ENCODE measurements around the gene FAM107B. TPM values are rescaled to one million over a fixed set of nuclear protein-coding genes. Genes with fewer than 3 reads are reported as not detected.

FAM107B gene
- total RNA-seq, 1 donor from 2014 or later, result 13.6 TPM

- H3K27me3 ChIP-seq (ENCODE audit: control insufficient read depth in 3 of 3, insufficient read depth in 3 of 3, low read length in 3 of 3), result no peaks in the 10 kb centered on the region
- no peaks in the 10 kb centered on the region for H3K9me3 ChIP-seq (ENCODE audit: control insufficient read depth in 3 of 3, low read length in 3 of 3)
- no peaks in the 10 kb centered on the region for H3K4me1 ChIP-seq (ENCODE audit: control insufficient read depth in 3 of 3, insufficient read depth in 3 of 3, low read length in 3 of 3)
- no peak overlapping the region for H3K4me3 ChIP-seq (ENCODE audit: low read length in 3 of 3)
- H3K27ac ChIP-seq (ENCODE audit: low read depth, low read length), result no peak overlapping the region
- H3K36me3 ChIP-seq (ENCODE audit: control insufficient read depth in 3 of 3, insufficient read depth in 3 of 3, low read length in 3 of 3), result peaks cover 0 to 2% (median 0%) of the 10 kb centered on the region in 3 donors
- H3K9ac ChIP-seq (ENCODE audit: low read depth in 1 of 3, low read length in 3 of 3), result no peak overlapping the region
These were observed 246.8 kb downstream of the FAM107B start for GRCh38 chr10:14527915-14528314.

- H3K36me3 ChIP-seq (ENCODE audit: control insufficient read depth in 3 of 3, insufficient read depth in 3 of 3, low read length in 3 of 3), result peaks cover 0 to 2% (median 0%) of the 10 kb centered on the region in 3 donors
- H3K9ac ChIP-seq (ENCODE audit: low read depth in 1 of 3, low read length in 3 of 3), result no peak overlapping the region
- H3K27me3 ChIP-seq (ENCODE audit: control insufficient read depth in 3 of 3, insufficient read depth in 3 of 3, low read length in 3 of 3), result no peaks in the 10 kb centered on the region
- H3K4me3 ChIP-seq (ENCODE audit: low read length in 3 of 3), result no peak overlapping the region
- H3K4me1 ChIP-seq (ENCODE audit: control insufficient read depth in 3 of 3, insufficient read depth in 3 of 3, low read length in 3 of 3), result no peaks in the 10 kb centered on the region
- H3K9me3 ChIP-seq (ENCODE audit: control insufficient read depth in 3 of 3, low read length in 3 of 3), result no peaks in the 10 kb centered on the region
- no peak overlapping the region for H3K27ac ChIP-seq (ENCODE audit: low read depth, low read length)
These were observed 247.4 kb downstream of the FAM107B start for GRCh38 chr10:14527134-14527844.

- Histone ChIP-seq H3K27ac (ENCODE audit: low read depth, low read length) (no peak overlapping the region), H3K9ac (ENCODE audit: low read depth in 1 of 3, low read length in 3 of 3) (no peak overlapping the region), H3K27me3 (ENCODE audit: control insufficient read depth in 3 of 3, insufficient read depth in 3 of 3, low read length in 3 of 3) (no peaks in the 10 kb centered on the region), H3K36me3 (ENCODE audit: control insufficient read depth in 3 of 3, insufficient read depth in 3 of 3, low read length in 3 of 3) (peaks cover 0 to 2% (median 2%) of the 10 kb centered on the region in 3 donors), H3K4me3 (ENCODE audit: low read length in 3 of 3) (no peak overlapping the region), H3K9me3 (ENCODE audit: control insufficient read depth in 3 of 3, low read length in 3 of 3) (no peaks in the 10 kb centered on the region), H3K4me1 (ENCODE audit: control insufficient read depth in 3 of 3, insufficient read depth in 3 of 3, low read length in 3 of 3) (no peaks in the 10 kb centered on the region)
These were observed 248.4 kb downstream of the FAM107B start for GRCh38 chr10:14526326-14526725.

GRCh38 chr10:14524691-14525324 is 249.9 kb downstream of the FAM107B start:
- no peaks in the 10 kb centered on the region for H3K9me3 ChIP-seq (ENCODE audit: control insufficient read depth in 3 of 3, low read length in 3 of 3)
- no peaks in the 10 kb centered on the region for H3K4me1 ChIP-seq (ENCODE audit: control insufficient read depth in 3 of 3, insufficient read depth in 3 of 3, low read length in 3 of 3)
- H3K4me3 ChIP-seq (ENCODE audit: low read length in 3 of 3), result no peak overlapping the region
- no peak overlapping the region for H3K9ac ChIP-seq (ENCODE audit: low read depth in 1 of 3, low read length in 3 of 3)
- H3K27ac ChIP-seq (ENCODE audit: low read depth, low read length), result no peak overlapping the region
- no peaks in the 10 kb centered on the region for H3K27me3 ChIP-seq (ENCODE audit: control insufficient read depth in 3 of 3, insufficient read depth in 3 of 3, low read length in 3 of 3)
- peaks cover 1 to 8% (median 2%) of the 10 kb centered on the region in 3 donors for H3K36me3 ChIP-seq (ENCODE audit: control insufficient read depth in 3 of 3, insufficient read depth in 3 of 3, low read length in 3 of 3)

- Histone ChIP-seq H3K9ac (ENCODE audit: low read depth in 1 of 3, low read length in 3 of 3) (no peak overlapping the region), H3K27ac (ENCODE audit: low read depth, low read length) (no peak overlapping the region), H3K4me3 (ENCODE audit: low read length in 3 of 3) (no peak overlapping the region), H3K36me3 (ENCODE audit: control insufficient read depth in 3 of 3, insufficient read depth in 3 of 3, low read length in 3 of 3) (peaks cover 2 to 8% (median 4%) of the 10 kb centered on the region in 3 donors), H3K27me3 (ENCODE audit: control insufficient read depth in 3 of 3, insufficient read depth in 3 of 3, low read length in 3 of 3) (no peaks in the 10 kb centered on the region), H3K4me1 (ENCODE audit: control insufficient read depth in 3 of 3, insufficient read depth in 3 of 3, low read length in 3 of 3) (no peaks in the 10 kb centered on the region), H3K9me3 (ENCODE audit: control insufficient read depth in 3 of 3, low read length in 3 of 3) (no peaks in the 10 kb centered on the region)
These were observed 251.4 kb downstream of the FAM107B start for GRCh38 chr10:14523286-14523685.

- no peaks in the 10 kb centered on the region for H3K4me1 ChIP-seq (ENCODE audit: control insufficient read depth in 3 of 3, insufficient read depth in 3 of 3, low read length in 3 of 3)
- H3K9me3 ChIP-seq (ENCODE audit: control insufficient read depth in 3 of 3, low read length in 3 of 3), result no peaks in the 10 kb centered on the region
- H3K36me3 ChIP-seq (ENCODE audit: control insufficient read depth in 3 of 3, insufficient read depth in 3 of 3, low read length in 3 of 3), result peaks cover 2 to 8% (median 4%) of the 10 kb centered on the region in 3 donors
- H3K4me3 ChIP-seq (ENCODE audit: low read length in 3 of 3), result no peak overlapping the region
- no peak overlapping the region for H3K27ac ChIP-seq (ENCODE audit: low read depth, low read length)
- H3K9ac ChIP-seq (ENCODE audit: low read depth in 1 of 3, low read length in 3 of 3), result no peak overlapping the region
- H3K27me3 ChIP-seq (ENCODE audit: control insufficient read depth in 3 of 3, insufficient read depth in 3 of 3, low read length in 3 of 3), result no peaks in the 10 kb centered on the region
These were observed 254.9 kb downstream of the FAM107B start for GRCh38 chr10:14519785-14520184.

GRCh38 chr10:14518149-14518548 is 256.5 kb downstream of the FAM107B start:
- no peak overlapping the region for H3K9ac ChIP-seq (ENCODE audit: low read depth in 1 of 3, low read length in 3 of 3)
- H3K36me3 ChIP-seq (ENCODE audit: control insufficient read depth in 3 of 3, insufficient read depth in 3 of 3, low read length in 3 of 3), result peaks cover 0 to 8% (median 4%) of the 10 kb centered on the region in 3 donors
- H3K27me3 ChIP-seq (ENCODE audit: control insufficient read depth in 3 of 3, insufficient read depth in 3 of 3, low read length in 3 of 3), result no peaks in the 10 kb centered on the region
- no peaks in the 10 kb centered on the region for H3K9me3 ChIP-seq (ENCODE audit: control insufficient read depth in 3 of 3, low read length in 3 of 3)
- H3K4me3 ChIP-seq (ENCODE audit: low read length in 3 of 3), result no peak overlapping the region
- H3K27ac ChIP-seq (ENCODE audit: low read depth, low read length), result no peak overlapping the region
- no peaks in the 10 kb centered on the region for H3K4me1 ChIP-seq (ENCODE audit: control insufficient read depth in 3 of 3, insufficient read depth in 3 of 3, low read length in 3 of 3)

GRCh38 chr10:14513123-14513522 is 261.6 kb downstream of the FAM107B start:
- H3K9ac ChIP-seq (ENCODE audit: low read depth in 1 of 3, low read length in 3 of 3), result no peak overlapping the region
- H3K4me1 ChIP-seq (ENCODE audit: control insufficient read depth in 3 of 3, insufficient read depth in 3 of 3, low read length in 3 of 3), result no peaks in the 10 kb centered on the region
- H3K27ac ChIP-seq (ENCODE audit: low read depth, low read length), result no peak overlapping the region
- H3K9me3 ChIP-seq (ENCODE audit: control insufficient read depth in 3 of 3, low read length in 3 of 3), result peaks cover 0 to 6% (median 0%) of the 10 kb centered on the region in 3 donors
- H3K36me3 ChIP-seq (ENCODE audit: control insufficient read depth in 3 of 3, insufficient read depth in 3 of 3, low read length in 3 of 3), result no peaks in the 10 kb centered on the region
- H3K4me3 ChIP-seq (ENCODE audit: low read length in 3 of 3), result no peak overlapping the region
- no peaks in the 10 kb centered on the region for H3K27me3 ChIP-seq (ENCODE audit: control insufficient read depth in 3 of 3, insufficient read depth in 3 of 3, low read length in 3 of 3)

- peaks cover 0 to 4% (median 0%) of the 10 kb centered on the region in 3 donors for H3K4me1 ChIP-seq (ENCODE audit: control insufficient read depth in 3 of 3, insufficient read depth in 3 of 3, low read length in 3 of 3)
These were observed 264.4 kb downstream of the FAM107B start for GRCh38 chr10:14510346-14510745.

GRCh38 chr10:14508725-14509124 is 266.0 kb downstream of the FAM107B start:
- Histone ChIP-seq H3K4me3 (ENCODE audit: low read length in 3 of 3) (no peak overlapping the region), H3K27ac (ENCODE audit: low read depth, low read length) (no peak overlapping the region), H3K9me3 (ENCODE audit: control insufficient read depth in 3 of 3, low read length in 3 of 3) (peaks cover 0 to 6% (median 0%) of the 10 kb centered on the region in 3 donors), H3K36me3 (ENCODE audit: control insufficient read depth in 3 of 3, insufficient read depth in 3 of 3, low read length in 3 of 3) (no peaks in the 10 kb centered on the region), H3K9ac (ENCODE audit: low read depth in 1 of 3, low read length in 3 of 3) (no peak overlapping the region), H3K4me1 (ENCODE audit: control insufficient read depth in 3 of 3, insufficient read depth in 3 of 3, low read length in 3 of 3) (peaks cover 0 to 4% (median 0%) of the 10 kb centered on the region in 3 donors), H3K27me3 (ENCODE audit: control insufficient read depth in 3 of 3, insufficient read depth in 3 of 3, low read length in 3 of 3) (no peaks in the 10 kb centered on the region)

More at GRCh38 chr10:14510346-14510745, 264.4 kb downstream of the FAM107B start:
- no peak overlapping the region for H3K9ac ChIP-seq (ENCODE audit: low read depth in 1 of 3, low read length in 3 of 3)
- H3K36me3 ChIP-seq (ENCODE audit: control insufficient read depth in 3 of 3, insufficient read depth in 3 of 3, low read length in 3 of 3), result no peaks in the 10 kb centered on the region
- H3K27ac ChIP-seq (ENCODE audit: low read depth, low read length), result no peak overlapping the region
- no peak overlapping the region for H3K4me3 ChIP-seq (ENCODE audit: low read length in 3 of 3)
- H3K9me3 ChIP-seq (ENCODE audit: control insufficient read depth in 3 of 3, low read length in 3 of 3), result peaks cover 0 to 6% (median 0%) of the 10 kb centered on the region in 3 donors
- H3K27me3 ChIP-seq (ENCODE audit: control insufficient read depth in 3 of 3, insufficient read depth in 3 of 3, low read length in 3 of 3), result no peaks in the 10 kb centered on the region

Measured in skeletal muscle tissue (tissue), 4 donors.